Daoy (cell line): ENCODE measurements around the gene ADAM11. TPM values are rescaled to one million over a fixed set of nuclear protein-coding genes. Genes with fewer than 3 reads are reported as not detected.

Experiments
- DNase-seq: peaks from one replicate; pipeline ENCODE4 v3.0.0-alpha.2; 2015; ENCODE audit warnings: low read depth
- total RNA-seq: library from RNA; depleted of rRNA; stranded (reverse); fragments of >200 nt; shearing (Covaris generic); gene quantifications from 2 replicates; pipeline ENCODE4 v1.2.3, GENCODE V29; 2014

Gene ADAM11
- total RNA-seq, 1 experiment from 2014 or later, result 0.17 TPM

DNA sequence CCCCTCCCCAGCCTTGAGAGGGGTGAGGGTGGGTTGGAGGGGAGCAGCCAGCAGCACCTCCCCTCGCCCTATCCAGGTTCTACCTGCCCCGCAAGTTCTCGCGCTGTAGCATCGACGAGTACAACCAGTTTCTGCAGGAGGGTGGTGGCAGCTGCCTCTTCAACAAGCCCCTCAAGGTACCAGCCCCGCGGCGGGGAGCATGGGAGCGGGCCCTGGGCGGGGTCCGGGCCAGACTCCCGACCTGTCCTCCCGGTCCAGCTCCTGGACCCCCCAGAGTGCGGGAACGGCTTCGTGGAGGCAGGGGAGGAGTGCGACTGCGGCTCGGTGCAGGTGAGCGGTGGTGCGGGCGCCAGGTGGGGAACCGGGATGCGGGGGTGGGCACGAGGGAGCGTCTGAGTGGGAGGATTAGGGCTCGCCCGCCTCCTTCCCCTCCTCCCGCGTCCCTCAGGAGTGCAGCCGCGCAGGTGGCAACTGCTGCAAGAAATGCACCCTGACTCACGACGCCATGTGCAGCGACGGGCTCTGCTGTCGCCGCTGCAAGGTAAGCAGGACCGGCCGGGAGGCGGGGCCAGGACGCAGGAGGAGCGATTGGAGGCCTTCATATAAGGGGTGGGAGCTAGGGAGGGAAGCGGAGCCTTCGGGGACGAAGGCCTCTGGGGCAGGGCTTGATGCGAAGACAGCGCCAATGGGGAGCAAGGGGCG is 16.5 kb downstream of the ADAM11 start:
- no peak for DNase-seq

DNA sequence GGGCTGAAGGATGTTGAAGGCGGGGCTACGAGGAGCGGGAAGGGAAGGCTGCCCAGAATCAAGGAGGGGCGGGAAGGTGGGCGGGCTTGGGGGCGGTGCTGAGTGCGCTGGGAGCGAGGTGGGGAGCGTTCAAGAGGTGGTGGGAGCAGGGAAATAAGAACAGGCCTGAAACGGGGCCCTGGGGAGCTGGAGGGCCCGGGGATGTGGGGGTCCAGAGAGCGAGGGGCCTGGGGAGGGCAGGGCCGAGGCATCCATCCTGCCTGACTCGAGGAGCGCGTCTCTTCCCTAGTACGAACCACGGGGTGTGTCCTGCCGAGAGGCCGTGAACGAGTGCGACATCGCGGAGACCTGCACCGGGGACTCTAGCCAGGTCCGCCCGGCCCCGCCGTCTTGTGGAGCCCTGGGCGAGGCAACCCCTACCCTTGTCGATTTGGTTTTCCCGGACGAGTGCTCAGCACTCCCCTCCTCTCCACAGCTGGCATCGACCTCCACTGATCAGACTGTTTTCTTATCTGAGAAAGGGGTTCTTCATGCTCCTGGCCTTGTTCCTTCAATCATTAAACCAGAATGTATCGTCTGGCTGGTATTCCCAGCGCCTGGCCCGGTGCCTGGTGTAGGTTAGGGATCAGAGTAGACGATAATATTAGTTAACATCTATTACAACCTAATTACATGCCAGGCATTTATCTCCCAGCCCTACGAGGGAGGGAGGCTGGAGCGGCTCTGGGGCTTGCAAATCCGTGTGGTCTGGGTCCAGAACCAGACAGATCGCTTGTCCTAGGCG is 17.2 kb downstream of the ADAM11 start:
- peak; percentile 99 for DNase-seq

GRCh38 chr17:44776628-44777393 is 18.0 kb downstream of the ADAM11 start:
- no peak for DNase-seq

GRCh38 chr17:44777394-44778348 is 18.9 kb downstream of the ADAM11 start:
- DNase-seq, result no peak

DNA sequence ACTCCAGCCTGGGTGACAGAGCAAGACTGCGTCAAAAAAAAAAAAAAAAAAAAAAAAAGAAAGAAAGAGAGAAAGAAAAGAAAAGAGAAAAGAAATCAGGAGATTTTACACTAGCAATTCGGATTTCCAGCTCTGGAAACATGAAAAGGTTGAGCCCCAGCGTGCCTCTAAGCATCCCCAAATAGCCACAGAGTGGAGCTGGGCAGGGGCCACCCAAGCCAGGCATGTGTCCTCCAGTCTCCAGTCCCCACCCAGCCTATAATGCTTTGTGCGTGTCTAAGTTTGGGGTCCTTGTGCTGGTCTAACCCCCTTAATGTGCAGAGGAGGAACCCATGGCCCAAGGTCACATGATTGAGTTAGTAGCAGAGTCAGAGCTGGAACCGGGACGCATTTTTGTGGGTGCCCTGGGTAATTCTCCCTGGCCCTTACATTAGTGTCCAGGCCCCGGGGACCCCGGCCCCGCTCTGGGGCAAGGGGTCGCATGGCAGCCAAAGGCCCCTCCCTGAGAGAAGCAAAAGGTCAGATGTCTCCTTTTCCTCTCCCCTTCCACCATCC is 19.9 kb downstream of the ADAM11 start:
- no peak for DNase-seq

GRCh38 chr17:44779211-44780025 is 20.6 kb downstream of the ADAM11 start:
- peak; percentile 87 for DNase-seq

GRCh38 chr17:44780161-44780560 is 21.4 kb downstream of the ADAM11 start:
- no peak for DNase-seq

DNA sequence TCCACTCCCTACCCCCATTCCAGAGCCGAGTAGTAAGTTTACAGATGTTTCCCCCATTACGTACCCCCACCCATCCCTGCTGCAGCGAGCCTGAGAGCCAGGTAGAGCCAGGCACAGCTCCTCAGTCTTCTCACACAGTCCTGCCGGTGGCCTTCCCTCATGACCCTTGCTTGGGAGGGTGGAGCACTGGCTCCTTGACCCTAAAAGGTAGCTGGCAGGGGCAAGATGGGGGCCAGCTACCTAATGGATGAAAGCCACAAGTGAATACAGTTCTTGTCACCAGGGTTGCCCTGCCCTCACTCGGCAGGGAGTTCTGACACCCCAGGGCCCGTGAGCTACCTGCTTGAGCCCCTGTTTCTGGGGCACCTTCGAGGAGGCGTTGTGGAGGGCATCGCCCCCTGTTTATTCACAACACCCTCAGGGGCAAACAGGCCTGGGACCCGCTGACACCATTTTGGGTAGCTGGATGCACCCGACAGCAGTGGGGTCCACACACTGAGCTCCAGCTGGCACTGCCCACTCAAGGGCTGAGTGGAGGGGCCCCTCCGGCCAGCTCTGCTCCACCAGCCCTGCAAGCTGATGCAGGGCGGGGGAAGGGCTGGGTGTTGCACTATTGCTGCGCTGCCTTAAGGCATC is 22.2 kb downstream of the ADAM11 start:
- DNase-seq, result no peak

DNA sequence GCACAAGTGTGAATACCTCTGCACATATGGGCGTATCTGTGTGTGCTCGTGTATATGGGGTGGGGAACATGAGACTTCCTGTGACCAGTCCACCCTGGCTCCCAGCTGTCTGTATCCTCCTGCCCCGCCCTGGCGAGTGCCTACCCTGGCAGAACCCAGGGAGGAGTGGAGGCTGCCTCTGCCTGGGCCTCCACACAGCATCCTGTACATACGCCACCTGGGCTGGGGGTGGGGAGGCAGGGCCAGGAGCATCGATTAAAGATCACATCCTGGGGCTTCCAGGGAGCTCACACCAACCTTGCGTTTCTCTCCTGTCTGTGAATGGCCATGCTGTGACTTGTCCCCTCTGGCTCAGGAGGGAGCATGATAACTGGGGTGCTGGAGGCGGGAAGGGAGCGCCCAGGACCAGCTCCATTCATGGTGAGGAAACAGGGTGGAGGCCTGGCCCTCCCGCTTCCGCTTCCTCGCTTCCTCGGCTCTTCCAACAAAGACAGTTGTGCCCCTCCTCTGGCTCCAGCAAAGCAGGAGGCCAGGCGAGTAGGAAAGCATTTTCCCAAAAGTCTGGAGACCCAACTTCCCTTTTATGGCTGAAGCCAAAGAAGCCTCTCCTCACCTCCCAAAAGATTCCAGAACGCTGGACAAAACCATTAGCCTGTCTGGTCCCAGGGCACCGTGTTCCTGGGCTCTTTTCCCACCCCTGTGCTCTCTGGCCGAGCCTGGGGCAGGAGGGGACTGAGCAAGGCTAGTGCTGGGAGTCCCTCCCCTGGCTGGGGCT is 22.9 kb downstream of the ADAM11 start:
- no peak for DNase-seq

GRCh38 chr17:44782326-44782850 is 23.6 kb downstream of the ADAM11 start:
- no peak for DNase-seq

- DNase-seq, result no peak
Observed at GRCh38 chr17:44785921-44786320, 27.1 kb downstream of the ADAM11 start.

DNA sequence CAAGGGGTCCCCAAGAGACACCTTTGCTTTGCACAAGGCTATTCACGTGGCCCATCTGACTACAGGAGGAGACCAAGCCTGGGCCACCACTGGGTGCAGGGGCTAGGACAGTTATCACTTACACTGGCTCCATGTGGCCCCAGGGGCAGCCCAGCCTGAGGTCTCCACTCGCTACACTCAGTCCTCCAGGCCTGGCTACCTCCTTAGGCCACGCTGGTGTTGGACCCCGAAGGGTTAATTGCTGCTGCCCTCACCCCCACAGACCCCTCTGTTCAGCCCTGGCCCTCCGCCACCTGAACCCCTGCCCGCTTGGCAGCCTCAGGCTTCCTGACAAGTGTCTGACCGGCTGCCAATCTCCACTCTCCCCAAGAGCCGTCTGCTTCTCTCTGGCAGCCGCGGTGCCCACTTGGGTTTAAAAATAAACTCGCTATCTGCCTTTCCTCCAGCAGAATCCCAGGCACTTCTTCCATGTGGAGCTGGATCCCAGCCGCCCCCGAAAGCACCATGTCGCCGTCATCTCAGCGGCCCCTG is 27.8 kb downstream of the ADAM11 start:
- no peak for DNase-seq

DNA sequence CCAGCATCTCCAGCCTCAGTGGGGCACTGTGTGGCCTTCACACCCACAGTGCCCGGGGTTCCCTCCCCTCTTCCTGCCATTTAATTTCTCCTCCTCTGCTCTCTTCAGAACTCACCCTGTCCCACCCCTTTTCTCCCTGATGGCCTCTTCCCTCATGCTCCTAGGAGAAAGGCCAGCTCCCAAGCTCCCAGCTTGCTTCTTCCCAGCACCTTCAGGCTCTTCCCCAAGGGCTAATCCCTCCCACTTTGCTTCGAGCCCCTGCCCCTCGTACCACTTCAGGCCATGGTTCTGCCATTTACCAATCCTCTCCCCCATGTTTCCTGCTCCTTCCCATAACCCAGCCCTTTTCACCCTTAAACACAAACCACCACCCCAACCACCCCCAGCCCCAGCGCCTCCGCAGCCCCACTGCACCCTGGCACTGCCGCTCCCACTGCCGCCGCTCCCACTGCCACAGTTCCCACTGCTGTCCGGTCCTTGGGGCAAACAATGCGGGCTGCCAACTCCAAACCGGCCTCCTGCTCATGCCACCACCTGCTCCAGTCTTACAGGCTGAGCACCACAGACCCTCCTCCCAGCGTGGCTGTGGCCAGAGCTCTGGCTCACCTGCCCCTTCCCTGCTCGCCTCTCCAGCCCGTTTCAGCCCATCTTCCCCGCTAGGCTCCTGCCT is 28.6 kb downstream of the ADAM11 start:
- no peak for DNase-seq

DNA sequence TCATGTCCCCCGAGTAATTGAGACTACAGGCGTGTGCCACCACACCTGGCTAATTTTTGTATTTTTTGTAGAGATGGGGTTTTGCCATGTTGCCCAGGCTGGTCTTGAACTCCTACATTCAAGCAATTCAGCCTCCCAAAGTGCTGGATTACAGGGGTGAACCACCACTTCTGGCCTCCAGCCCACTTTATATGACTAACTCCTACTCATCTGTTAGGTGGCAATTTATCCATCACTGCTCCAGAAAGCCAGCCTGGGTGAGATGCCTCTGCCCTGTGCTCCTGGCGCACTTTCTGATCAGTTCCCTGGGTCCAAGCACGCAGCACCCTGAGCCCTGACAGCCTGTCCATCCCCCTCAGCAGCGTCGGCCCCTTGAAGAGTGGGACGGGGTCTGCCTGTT is 29.4 kb downstream of the ADAM11 start:
- no peak for DNase-seq

- peak; percentile 52 for DNase-seq
Observed at GRCh38 chr17:44792276-44792675, 33.5 kb downstream of the ADAM11 start.

DNA sequence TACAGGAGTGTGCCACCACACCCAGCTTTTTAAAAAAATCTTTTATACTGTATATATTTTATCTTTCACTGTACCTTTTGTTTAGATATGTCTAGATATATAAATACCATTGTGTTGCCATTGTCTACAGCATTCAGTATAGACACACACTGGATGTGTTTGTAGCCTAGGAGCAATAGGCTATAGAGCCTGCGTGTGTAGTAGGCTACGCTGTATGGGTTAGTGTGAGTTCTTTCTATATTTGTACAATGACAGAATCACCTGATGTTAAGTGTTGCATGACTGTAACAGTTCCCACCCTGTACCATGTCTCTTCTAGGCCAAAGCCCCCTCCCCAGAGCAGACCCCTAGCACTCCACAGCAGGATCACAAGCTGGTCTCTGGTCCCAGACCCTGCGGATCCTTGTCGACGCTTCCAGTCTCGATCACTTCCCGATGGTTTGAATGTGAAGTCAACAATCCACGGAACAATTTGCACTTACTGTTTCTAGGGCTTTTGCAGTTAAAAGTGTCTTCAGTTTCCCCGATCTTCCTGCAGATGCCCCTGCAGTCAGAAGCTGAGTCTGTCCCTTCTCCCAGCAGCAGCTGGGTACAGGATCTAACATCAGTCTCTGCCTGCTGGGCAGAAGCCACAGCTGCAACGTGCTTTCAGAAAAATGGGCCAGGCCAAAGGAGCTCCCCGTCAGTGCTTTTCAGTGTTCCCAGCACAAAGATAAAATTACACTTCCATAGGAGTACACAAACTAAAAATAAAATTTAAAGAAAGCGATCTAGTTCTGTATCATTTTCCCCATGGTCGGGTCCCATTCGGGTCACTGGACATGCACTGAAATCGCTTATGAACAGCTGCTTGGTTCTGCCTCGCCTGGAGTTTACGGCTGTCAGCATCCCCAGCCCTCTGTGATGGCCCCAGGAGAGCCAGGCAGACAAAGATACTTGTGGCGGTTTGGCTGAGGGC is 35.4 kb downstream of the ADAM11 start:
- DNase-seq, result peak; percentile 25
